Measurements from ENCODE around the gene SGCD.

DNA sequence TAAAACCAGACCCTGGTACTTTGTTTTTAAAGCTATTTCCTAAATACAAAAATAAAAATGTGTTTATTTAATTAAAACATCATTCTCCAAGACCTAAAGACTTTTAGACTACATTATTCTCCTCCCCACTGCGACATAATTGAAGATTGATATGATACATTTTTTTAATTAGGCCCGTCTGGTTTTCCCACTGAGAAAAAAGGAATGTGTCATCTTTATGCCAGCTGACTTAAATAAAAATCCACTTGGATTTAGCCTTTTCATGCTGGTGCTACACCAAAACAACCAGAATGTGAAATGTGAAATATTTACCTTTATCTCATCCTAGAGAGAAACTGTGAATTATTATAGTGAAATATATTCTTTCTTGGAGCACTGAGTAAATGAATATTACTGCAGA lies 367.6 kb downstream of the SGCD start:
- TF ChIP-seq, protein P1, sequence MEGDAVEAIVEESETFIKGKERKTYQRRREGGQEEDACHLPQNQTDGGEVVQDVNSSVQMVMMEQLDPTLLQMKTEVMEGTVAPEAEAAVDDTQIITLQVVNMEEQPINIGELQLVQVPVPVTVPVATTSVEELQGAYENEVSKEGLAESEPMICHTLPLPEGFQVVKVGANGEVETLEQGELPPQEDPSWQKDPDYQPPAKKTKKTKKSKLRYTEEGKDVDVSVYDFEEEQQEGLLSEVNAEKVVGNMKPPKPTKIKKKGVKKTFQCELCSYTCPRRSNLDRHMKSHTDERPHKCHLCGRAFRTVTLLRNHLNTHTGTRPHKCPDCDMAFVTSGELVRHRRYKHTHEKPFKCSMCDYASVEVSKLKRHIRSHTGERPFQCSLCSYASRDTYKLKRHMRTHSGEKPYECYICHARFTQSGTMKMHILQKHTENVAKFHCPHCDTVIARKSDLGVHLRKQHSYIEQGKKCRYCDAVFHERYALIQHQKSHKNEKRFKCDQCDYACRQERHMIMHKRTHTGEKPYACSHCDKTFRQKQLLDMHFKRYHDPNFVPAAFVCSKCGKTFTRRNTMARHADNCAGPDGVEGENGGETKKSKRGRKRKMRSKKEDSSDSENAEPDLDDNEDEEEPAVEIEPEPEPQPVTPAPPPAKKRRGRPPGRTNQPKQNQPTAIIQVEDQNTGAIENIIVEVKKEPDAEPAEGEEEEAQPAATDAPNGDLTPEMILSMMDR (IDR thresholded peaks at IDR 0.05) = no peak
- TF ChIP-seq POLR2A (IDR thresholded peaks at IDR 0.05; ENCODE audit: low read depth) (no peak), POLR2AphosphoS5 (IDR thresholded peaks at IDR 0.05) (no peak)
